DND-41 (cell line): ENCODE results near the gene C1orf105.

Experiments used
- EZH2 ChIP-seq: IDR thresholded peaks from 3 replicates; pipeline ENCODE4 v1.6.1; 2012; ENCODE audit warnings: borderline replicate concordance, low read depth, mild to moderate bottlenecking, moderate library complexity, low read length, inconsistent platforms; ENCODE audit not compliant: severe bottlenecking
- TF ChIP-seq, protein P1 (sequence below): IDR thresholded peaks from 2 replicates; pipeline ENCODE4 v1.5.1; 2012; ENCODE audit warnings: borderline replicate concordance, low read length, moderate library complexity, mild to moderate bottlenecking; ENCODE audit not compliant: poor library complexity, severe bottlenecking; ENCODE audit errors: extremely low read depth

DNA sequence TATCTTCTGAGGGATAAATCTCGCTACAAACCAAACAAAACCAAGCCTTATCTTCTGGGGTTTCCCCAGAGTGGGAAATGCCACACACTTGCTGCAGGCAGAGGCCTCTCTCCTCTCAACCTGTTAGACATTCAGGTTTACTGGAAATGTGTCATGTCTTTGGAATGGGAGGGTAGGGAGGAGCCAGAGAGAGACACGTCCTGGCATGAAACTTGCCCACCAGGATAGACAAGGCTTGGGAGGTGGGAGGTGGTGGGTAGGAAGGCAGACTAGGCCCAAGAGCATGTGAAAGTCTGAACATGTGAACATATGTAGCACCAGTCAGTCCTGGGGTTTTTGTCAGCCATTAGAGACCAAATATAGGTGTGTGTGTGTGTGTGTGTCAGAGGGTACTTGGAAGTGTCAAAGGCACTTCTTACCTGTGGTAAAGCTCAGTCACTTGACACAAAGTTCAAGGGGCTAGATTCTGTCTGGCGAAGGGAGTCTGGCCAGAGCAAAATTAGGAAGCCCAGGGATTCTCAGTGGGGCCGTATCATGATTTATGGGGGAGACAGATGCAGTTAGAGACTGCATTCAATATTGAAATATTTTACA lies 55.8 kb downstream of the C1orf105 start:
- TF ChIP-seq, protein P1, sequence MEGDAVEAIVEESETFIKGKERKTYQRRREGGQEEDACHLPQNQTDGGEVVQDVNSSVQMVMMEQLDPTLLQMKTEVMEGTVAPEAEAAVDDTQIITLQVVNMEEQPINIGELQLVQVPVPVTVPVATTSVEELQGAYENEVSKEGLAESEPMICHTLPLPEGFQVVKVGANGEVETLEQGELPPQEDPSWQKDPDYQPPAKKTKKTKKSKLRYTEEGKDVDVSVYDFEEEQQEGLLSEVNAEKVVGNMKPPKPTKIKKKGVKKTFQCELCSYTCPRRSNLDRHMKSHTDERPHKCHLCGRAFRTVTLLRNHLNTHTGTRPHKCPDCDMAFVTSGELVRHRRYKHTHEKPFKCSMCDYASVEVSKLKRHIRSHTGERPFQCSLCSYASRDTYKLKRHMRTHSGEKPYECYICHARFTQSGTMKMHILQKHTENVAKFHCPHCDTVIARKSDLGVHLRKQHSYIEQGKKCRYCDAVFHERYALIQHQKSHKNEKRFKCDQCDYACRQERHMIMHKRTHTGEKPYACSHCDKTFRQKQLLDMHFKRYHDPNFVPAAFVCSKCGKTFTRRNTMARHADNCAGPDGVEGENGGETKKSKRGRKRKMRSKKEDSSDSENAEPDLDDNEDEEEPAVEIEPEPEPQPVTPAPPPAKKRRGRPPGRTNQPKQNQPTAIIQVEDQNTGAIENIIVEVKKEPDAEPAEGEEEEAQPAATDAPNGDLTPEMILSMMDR = no peak
- TF ChIP-seq EZH2 = no peak
